Tibial nerve (tissue), 3 donors: ENCODE measurements around the gene HYI.
"Not testable (repeated sequence)": the region's sequence is repeated elsewhere in the genome, so short reads cannot be mapped to it uniquely, and the experiment has no call there.

ENCODE experiments used
- CTCF ChIP-seq, 5 experiments: fragments of 200-600 bp in 3 of 5; fragments of 450-650 bp in 2 of 5; sonication (generic) in 3 of 5; IDR thresholded peaks; one replicate each; pipeline ENCODE4 v1.5.1; 2016 to 2019; ENCODE audit warnings: antibody characterized with exemption in 5 of 5, mild to moderate bottlenecking in 3 of 5, moderate library complexity in 2 of 5
- POLR2A ChIP-seq, 2 donors: fragments of 450-650 bp; IDR thresholded peaks; one replicate each; pipeline ENCODE4 v1.6.1; 2017; ENCODE audit warnings: antibody characterized with exemption in 2 of 2, mild to moderate bottlenecking in 2 of 2, moderate library complexity in 2 of 2

GRCh38 chr1:43475611-43476401 is 22.1 kb upstream of the HYI start:
- TF ChIP-seq POLR2A, CTCF (IDR thresholded peaks at IDR 0.05): not testable (repeated sequence)
